ENCODE data around the gene ADSS1.
A peak's percentile ranks its signal among the peaks of the same experiment; 100 is the strongest.
"Not testable (repeated sequence)": the region's sequence is repeated elsewhere in the genome, so short reads cannot be mapped to it uniquely, and the experiment has no call there.

ADSS1 gene

GRCh38 chr14:104750056-104750752, 26.2 kb downstream of the ADSS1 start:
- no peak for DNase-seq
- Histone ChIP-seq H3K36me3 (peaks cover 16% of the 10 kb centered on the region), H3K27ac (no peak overlapping the region), H3K4me3 (ENCODE audit: low read depth, low read length) (no peak overlapping the region), H3K9me3 (ENCODE audit: severe bottlenecking) (peaks cover 14% of the 10 kb centered on the region), H3K27me3 (ENCODE audit: insufficient read depth, low read depth, severe bottlenecking) (no peaks in the 10 kb centered on the region)
- no peak for TF ChIP-seq CTCF (IDR thresholded peaks at IDR 0.05; ENCODE audit: low read depth, low read length)

- H3K4me3 ChIP-seq (ENCODE audit: low read depth, low read length); H3K27me3 ChIP-seq (ENCODE audit: insufficient read depth, low read depth, severe bottlenecking); H3K27ac ChIP-seq; DNase-seq: not testable (repeated sequence)
- peaks cover 21% of the 10 kb centered on the region for H3K36me3 ChIP-seq
- H3K9me3 ChIP-seq (ENCODE audit: severe bottlenecking), result peaks cover 14% of the 10 kb centered on the region
Observed at GRCh38 chr14:104750753-104751057, 26.7 kb downstream of the ADSS1 start.

- peaks cover 32% of the 10 kb centered on the region for H3K36me3 ChIP-seq
- peak overlapping the region; percentile 97 for H3K27ac ChIP-seq
- H3K27me3 ChIP-seq (ENCODE audit: insufficient read depth, low read depth, severe bottlenecking), result no peaks in the 10 kb centered on the region
- TF ChIP-seq CTCF (IDR thresholded peaks at IDR 0.05; ENCODE audit: low read depth, low read length), result no peak
- peak overlapping the region; percentile 8 for H3K4me3 ChIP-seq (ENCODE audit: low read depth, low read length)
- peaks cover 14% of the 10 kb centered on the region for H3K9me3 ChIP-seq (ENCODE audit: severe bottlenecking)
- DNase-seq, result no peak
Observed at GRCh38 chr14:104751539-104752422, 27.8 kb downstream of the ADSS1 start.

GRCh38 chr14:104752423-104752734, 28.4 kb downstream of the ADSS1 start:
- H3K27ac ChIP-seq, result peak overlapping the region; percentile 97
- peak overlapping the region; percentile 8 for H3K4me3 ChIP-seq (ENCODE audit: low read depth, low read length)
- TF ChIP-seq CTCF (IDR thresholded peaks at IDR 0.05; ENCODE audit: low read depth, low read length), result no peak
- no peak for DNase-seq
- H3K9me3 ChIP-seq (ENCODE audit: severe bottlenecking), result peaks cover 14% of the 10 kb centered on the region
- no peaks in the 10 kb centered on the region for H3K27me3 ChIP-seq (ENCODE audit: insufficient read depth, low read depth, severe bottlenecking)
- peaks cover 38% of the 10 kb centered on the region for H3K36me3 ChIP-seq

GRCh38 chr14:104752735-104753527, 28.9 kb downstream of the ADSS1 start, which contains the start of gene SIVA1:
Gene SIVA1 (plus strand): TSS chr14:104753147. CDS start chr14:104753202, 55 bp downstream.
- TF ChIP-seq CTCF (IDR thresholded peaks at IDR 0.05; ENCODE audit: low read depth, low read length), result no peak
- Histone ChIP-seq H3K36me3 (peaks cover 44% of the 10 kb centered on the region), H3K9me3 (ENCODE audit: severe bottlenecking) (peaks cover 14% of the 10 kb centered on the region), H3K4me3 (ENCODE audit: low read depth, low read length) (peak within 1 kb of the TSS; percentile 51), H3K27ac (peak within 1 kb of the TSS; percentile 97), H3K27me3 (ENCODE audit: insufficient read depth, low read depth, severe bottlenecking) (no peaks in the 10 kb centered on the region)
- DNase-seq, result peak; percentile 100

Data from WERI-Rb-1 (cell line).